IMR-90 (cell line): Measurements from ENCODE around the gene SLC5A10. TPM values are rescaled to one million over a fixed set of nuclear protein-coding genes. Genes with fewer than 3 reads are reported as not detected.
A peak's percentile ranks its signal among the peaks of the same experiment; 100 is the strongest.

ENCODE experiments used
- ATAC-seq: fragments of 200-7000 bp; cut with Tn5 transposase; 2 replicates; pipeline ENCODE4 v1.9.1; 2020; ENCODE audit warnings: low read depth, mild to moderate bottlenecking, moderate library complexity
- BruUV-seq: library from RNA; stranded (reverse); fragments of 400-500 nt; replicated peaks from 2 replicates; lab custom pipeline; 2021; lab: Mats Ljungman, UMichigan
- CTCF ChIA-PET: fragments of 300-600 bp; formaldehyde crosslinking; extraction: SDS; loops from one replicate; lab custom pipeline; 2021; ENCODE audit warnings: antibody characterized with exemption; lab: Yijun Ruan, JAX
- POLR2A ChIA-PET: fragments of 300-600 bp; sonication (Branson Sonifier 250); formaldehyde crosslinking; loops from one replicate; lab custom pipeline; 2022; ENCODE audit warnings: antibody characterized with exemption; ENCODE audit not compliant: unreplicated experiment; lab: Charles Lee
- DNase-seq: peaks from one replicate; pipeline ENCODE4 v3.0.0; 2013
- H2AFZ ChIP-seq: replicated peaks from 2 replicates; pipeline ENCODE3; 2013; ENCODE audit warnings: low read length, mild to moderate bottlenecking; ENCODE audit not compliant: poor library complexity
- H2AK5ac ChIP-seq: 2 replicates; pipeline ENCODE4 v1.6.1; 2013; ENCODE audit warnings: low read depth, low read length, inconsistent platforms
- H2AK9ac ChIP-seq: replicated peaks from 2 replicates; pipeline ENCODE3; 2013; ENCODE audit warnings: mild to moderate bottlenecking, low read depth, low read length, moderate library complexity; ENCODE audit not compliant: poor library complexity
- H2BK120ac ChIP-seq: 2 replicates; pipeline ENCODE4 v1.6.1; 2013; ENCODE audit warnings: low read depth, low read length, inconsistent platforms
- H2BK15ac ChIP-seq: 3 replicates; pipeline ENCODE4 v1.6.1; 2013; ENCODE audit warnings: low read depth, low read length, inconsistent platforms
- H2BK20ac ChIP-seq: 2 replicates; pipeline ENCODE4 v1.6.1; 2013; ENCODE audit warnings: low read depth, mild to moderate bottlenecking, inconsistent platforms, low read length, moderate library complexity
- H2BK5ac ChIP-seq: 2 replicates; pipeline ENCODE4 v1.6.1; 2013; ENCODE audit warnings: mild to moderate bottlenecking, low read depth, low read length, inconsistent platforms; ENCODE audit not compliant: poor library complexity, severe bottlenecking
- H3K14ac ChIP-seq: replicated peaks from 2 replicates; pipeline ENCODE4 v1.6.1; 2013; ENCODE audit warnings: low read depth, low read length, inconsistent platforms
- H3K18ac ChIP-seq: 2 replicates; pipeline ENCODE4 v1.6.1; 2013; ENCODE audit warnings: low read depth, low read length, control low read depth
- H3K23ac ChIP-seq: 2 replicates; pipeline ENCODE4 v1.6.1; 2013; ENCODE audit warnings: low read depth, low read length, inconsistent platforms
- H3K27ac ChIP-seq: 2 replicates; pipeline ENCODE4 v1.5.1; 2013; ENCODE audit warnings: mild to moderate bottlenecking, control low read depth, low read length; ENCODE audit not compliant: insufficient read depth
- H3K27me3 ChIP-seq: 2 replicates; pipeline ENCODE4 v1.6.1; 2013; ENCODE audit warnings: low read length; ENCODE audit not compliant: control insufficient read depth, insufficient read depth
- H3K36me3 ChIP-seq: 2 replicates; pipeline ENCODE4 v1.6.1; 2013; ENCODE audit warnings: low read length, mixed read lengths; ENCODE audit not compliant: control insufficient read depth, insufficient read depth
- H3K4ac ChIP-seq: 2 replicates; pipeline ENCODE4 v1.6.1; 2013; ENCODE audit warnings: low read depth, low read length, inconsistent platforms
- H3K4me1 ChIP-seq: 2 replicates; pipeline ENCODE4 v1.6.1; 2013; ENCODE audit warnings: low read length, mixed read lengths; ENCODE audit not compliant: control insufficient read depth, insufficient read depth
- H3K4me2 ChIP-seq: 2 replicates; pipeline ENCODE4 v1.6.1; 2013; ENCODE audit warnings: low read depth, mild to moderate bottlenecking, control low read depth, low read length, moderate library complexity
- H3K4me3 ChIP-seq: 2 replicates; pipeline ENCODE4 v1.5.1; 2013; ENCODE audit warnings: low read depth, mild to moderate bottlenecking, control low read depth, low read length, moderate library complexity; ENCODE audit not compliant: insufficient read depth
- H3K56ac ChIP-seq: 2 replicates; pipeline ENCODE4 v1.6.1; 2013; ENCODE audit warnings: low read length, inconsistent platforms; ENCODE audit not compliant: insufficient read depth; ENCODE audit errors: extremely low read depth
- H3K79me1 ChIP-seq, 2 experiments: 2 replicates each; pipeline ENCODE4 v1.6.1; 2013; ENCODE audit warnings: low read length in 2 of 2, inconsistent platforms in 1 of 2, low read depth in 1 of 2
- H3K9ac ChIP-seq: 2 replicates; pipeline ENCODE4 v1.6.1; 2013; ENCODE audit warnings: low read depth, low read length, control low read depth
- H3K9me1 ChIP-seq: 2 replicates; pipeline ENCODE4 v1.6.1; 2013; ENCODE audit warnings: low read length, inconsistent platforms; ENCODE audit not compliant: insufficient read depth
- H3K9me3 ChIP-seq: 2 replicates; pipeline ENCODE4 v1.6.1; 2013; ENCODE audit warnings: low read length; ENCODE audit not compliant: control insufficient read depth, insufficient read depth
- H4K20me1 ChIP-seq: 2 replicates; pipeline ENCODE4 v1.6.1; 2013; ENCODE audit warnings: low read length, inconsistent platforms; ENCODE audit not compliant: insufficient read depth
- H4K5ac ChIP-seq: 2 replicates; pipeline ENCODE4 v1.6.1; 2013; ENCODE audit warnings: mild to moderate bottlenecking, low read depth, low read length, control low read depth
- H4K8ac ChIP-seq, 2 experiments: 2 replicates each; pipeline ENCODE4 v1.6.1; 2013; ENCODE audit warnings: low read depth in 2 of 2, low read length in 2 of 2, control low read depth in 1 of 2, inconsistent platforms in 1 of 2
- H4K91ac ChIP-seq: 2 replicates; pipeline ENCODE4 v1.6.1; 2013; ENCODE audit warnings: low read depth, low read length, inconsistent platforms; ENCODE audit not compliant: insufficient read depth
- CEBPB ChIP-seq: IDR thresholded peaks from 2 replicates; pipeline ENCODE4 v1.6.1; 2012; ENCODE audit warnings: low read depth, low read length, improper control_type of control experiment
- CHD1 ChIP-seq: IDR thresholded peaks from 2 replicates; pipeline ENCODE4 v1.6.1; 2012; ENCODE audit warnings: low read depth, low read length, improper control_type of control experiment
- NFE2L2 ChIP-seq: fragments of 150-350 bp; IDR thresholded peaks from 2 replicates; pipeline ENCODE4 v1.6.1; 2016; ENCODE audit warnings: low read depth, mild to moderate bottlenecking, low read length
- POLR2A ChIP-seq: IDR thresholded peaks from 2 replicates; pipeline ENCODE4 v1.6.1; 2012; ENCODE audit warnings: mild to moderate bottlenecking, low read depth, low read length
- RCOR1 ChIP-seq: IDR thresholded peaks from 2 replicates; pipeline ENCODE4 v1.6.1; 2012; ENCODE audit warnings: mild to moderate bottlenecking, low read length, improper control_type of control experiment; ENCODE audit not compliant: insufficient replicate concordance
- SMC3 ChIP-seq: fragments of 150-350 bp; IDR thresholded peaks from 2 replicates; pipeline ENCODE4 v1.6.1; 2016; ENCODE audit warnings: low read depth, mild to moderate bottlenecking, antibody characterized with exemption, low read length, moderate library complexity
- WGBS, 2 experiments: methylation state at CpG; one replicate each; pipeline versions ENCODE4 v1.1.5 to v1.1.7; 2013; ENCODE audit warnings: missing lambda C conversion rate in 2 of 2; ENCODE audit not compliant: insufficient read length in 1 of 2; ENCODE audit errors: extremely low coverage in 2 of 2; 5-methylcytosine and 5-hydroxymethylcytosine counted together
- dilution Hi-C: fragments of 300-500 bp; cut with HindIII; formaldehyde crosslinking; loops from one replicate; pipeline ENCODE4 v1.14.3; 2018; ENCODE audit warnings: low sequenced_read_pairs; ENCODE audit not compliant: unreplicated experiment
- in situ Hi-C: fragments of 300-500 bp; cut with MboI; formaldehyde crosslinking; loops from 3 replicates; pipeline ENCODE4 v1.14.3; 2019; ENCODE audit warnings: low sequenced_read_pairs, inconsistent platforms, mixed read lengths
- intact Hi-C: fragments of 100-400 bp; cut with micrococcal nuclease; formaldehyde crosslinking; loops from 2 replicates; pipeline ENCODE4 v1.10.0; 2022
- polyA plus RNA-seq, 3 experiments: library from polyadenylated mRNA; depleted of rRNA; stranded (reverse); fragments of >200 nt; gene quantifications; 2 replicates each; pipeline ENCODE4 v1.2.3, GENCODE V29; 2012; ENCODE audit warnings: low replicate concordance in 1 of 3
- total RNA-seq: library from RNA; depleted of rRNA; stranded (reverse); fragments of >200 nt; gene quantifications from 2 replicates; pipeline ENCODE4 v1.2.3, GENCODE V29; 2012
- TF ChIP-seq, protein P1 (sequence below): fragments of 150-350 bp; IDR thresholded peaks from 2 replicates; pipeline ENCODE4 v1.6.1; 2017; ENCODE audit warnings: mild to moderate bottlenecking, antibody characterized with exemption, low read length, low read depth

The SLC5A10 gene
- total and polyA plus RNA-seq, 2 of the 4 experiments (the other 2 are of a cell fraction), result not detected

DNA sequence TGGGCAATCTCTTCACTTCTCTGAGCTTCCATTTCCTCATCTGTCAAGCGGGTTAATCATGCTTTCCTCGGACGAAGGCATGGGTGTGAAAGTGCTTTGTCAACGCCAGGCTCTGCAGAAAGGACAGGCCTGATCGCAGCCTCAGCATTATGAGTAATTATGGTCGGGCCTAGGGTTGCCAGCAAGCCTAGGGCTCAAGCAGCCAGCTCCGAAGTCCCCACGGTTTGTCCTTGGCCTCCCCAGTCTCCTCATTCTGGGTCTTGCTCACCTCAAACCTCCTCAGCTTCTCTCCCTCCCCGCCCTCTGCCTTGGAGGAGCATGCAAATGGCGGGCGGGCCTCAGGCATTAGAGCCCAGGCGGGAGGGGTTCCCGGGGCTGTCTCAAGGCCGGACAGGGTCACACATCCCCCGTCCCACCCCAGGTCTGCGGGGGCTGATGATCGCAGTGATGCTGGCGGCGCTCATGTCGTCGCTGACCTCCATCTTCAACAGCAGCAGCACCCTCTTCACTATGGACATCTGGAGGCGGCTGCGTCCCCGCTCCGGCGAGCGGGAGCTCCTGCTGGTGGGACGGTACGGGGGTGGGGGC lies 62.8 kb downstream of the SLC5A10 start:
- H2AK5ac ChIP-seq, result no peak overlapping the region
- TF ChIP-seq RCOR1 (no peak), CHD1 (no peak), POLR2A (no peak), CEBPB (no peak), NFE2L2 (no peak), SMC3 (no peak)
- TF ChIP-seq, protein P1, sequence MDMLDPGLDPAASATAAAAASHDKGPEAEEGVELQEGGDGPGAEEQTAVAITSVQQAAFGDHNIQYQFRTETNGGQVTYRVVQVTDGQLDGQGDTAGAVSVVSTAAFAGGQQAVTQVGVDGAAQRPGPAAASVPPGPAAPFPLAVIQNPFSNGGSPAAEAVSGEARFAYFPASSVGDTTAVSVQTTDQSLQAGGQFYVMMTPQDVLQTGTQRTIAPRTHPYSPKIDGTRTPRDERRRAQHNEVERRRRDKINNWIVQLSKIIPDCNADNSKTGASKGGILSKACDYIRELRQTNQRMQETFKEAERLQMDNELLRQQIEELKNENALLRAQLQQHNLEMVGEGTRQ, result no peak
- peak overlapping the region; percentile 5 for H2AFZ ChIP-seq
- H2BK20ac ChIP-seq, result no peak overlapping the region
- WGBS, 2 experiments, result no CpG with 5 or more reads among the region's 29 CpGs
- intact Hi-C loops, result no loop called here
- no peak overlapping the region for H3K9ac ChIP-seq
- H4K91ac ChIP-seq, result no peak overlapping the region
- no peak overlapping the region for H3K56ac ChIP-seq
- no peaks in the 10 kb centered on the region for H4K20me1 ChIP-seq
- POLR2A ChIA-PET, result no interaction called here
- H3K4me1 ChIP-seq, result peaks cover 5% of the 10 kb centered on the region
- H2BK120ac ChIP-seq, result no peak overlapping the region
- H3K9me1 ChIP-seq, result peaks cover 11% of the 10 kb centered on the region
- ATAC-seq, result no peak
- no peak overlapping the region for H3K18ac ChIP-seq
- peak overlapping the region; percentile 28 for H2AK9ac ChIP-seq
- no TSS peak for BruUV-seq
- H3K9me3 ChIP-seq, result no peaks in the 10 kb centered on the region
- H4K5ac ChIP-seq, result no peak overlapping the region
- H3K36me3 ChIP-seq, result no peaks in the 10 kb centered on the region
- DNase-seq, result no peak
- H2BK5ac ChIP-seq, result no peak overlapping the region
- H3K27me3 ChIP-seq, result no peaks in the 10 kb centered on the region; the same call in 1 of the 2 replicates
- H3K4me3 ChIP-seq, result no peak overlapping the region
- no peak overlapping the region for H3K27ac ChIP-seq
- no peak overlapping the region for H2BK15ac ChIP-seq
- H3K4ac ChIP-seq, result no peak overlapping the region
- in situ Hi-C loops, result no loop called here
- no peak overlapping the region for H3K4me2 ChIP-seq
- no peak overlapping the region for H3K23ac ChIP-seq
- dilution Hi-C loops, result no loop called here
- CTCF ChIA-PET, result no interaction called here
- H4K8ac ChIP-seq, result no peak overlapping the region
- no peak overlapping the region for H3K14ac ChIP-seq
- H3K79me1 ChIP-seq, result no peaks in the 10 kb centered on the region; a peak in 1 of 4 replicates
